K562 (cell line): ENCODE data around the gene PLXNB3. TPM values are rescaled to one million over a fixed set of nuclear protein-coding genes. Genes with fewer than 3 reads are reported as not detected.

ENCODE experiments used
- CREB1 ChIP-seq, 2 experiments: sonication (generic) in 1 of 2; formaldehyde crosslinking in 1 of 2; IDR thresholded peaks; 2 replicates each; pipeline versions ENCODE4 v1.6.1 to v1.8.0; 2012 to 2022; ENCODE audit warnings: inconsistent platforms in 1 of 2, mild to moderate bottlenecking in 1 of 2, missing genetic modification reagents in 1 of 2, moderate library complexity in 1 of 2
- CTBP1 ChIP-seq: fragments of 450-650 bp; IDR thresholded peaks from 2 replicates; pipeline ENCODE4 v1.6.1; 2016; ENCODE audit warnings: borderline replicate concordance
- HCFC1 ChIP-seq: IDR thresholded peaks from 2 replicates; pipeline ENCODE4 v1.6.1; 2012; ENCODE audit warnings: low read depth, low read length, improper control_type of control experiment
- NCOA4 ChIP-seq: fragments of 450-650 bp; IDR thresholded peaks from 2 replicates; pipeline ENCODE4 v1.6.1; 2018; ENCODE audit warnings: mild to moderate bottlenecking; ENCODE audit not compliant: partially characterized antibody
- NFATC3 ChIP-seq: fragments of 450-650 bp; IDR thresholded peaks from 2 replicates; pipeline ENCODE4 v1.6.1; 2017; ENCODE audit warnings: mild to moderate bottlenecking
- POLR2G ChIP-seq: fragments of 200-400 bp; formaldehyde crosslinking; IDR thresholded peaks from 2 replicates; pipeline ENCODE4 v1.6.1; 2017; ENCODE audit warnings: low read depth, mild to moderate bottlenecking, antibody characterized with exemption, low read length, moderate library complexity
- RBM22 ChIP-seq: fragments of 200-400 bp; formaldehyde crosslinking; IDR thresholded peaks from 2 replicates; pipeline ENCODE4 v1.6.1; 2018; ENCODE audit warnings: low read length, low read depth; ENCODE audit not compliant: poor library complexity, severe bottlenecking
- SAFB ChIP-seq: fragments of 200-400 bp; formaldehyde crosslinking; IDR thresholded peaks from 2 replicates; pipeline ENCODE4 v1.6.1; 2017; ENCODE audit warnings: low read depth, low read length, borderline replicate concordance
- SP1 ChIP-seq: sonication (generic); formaldehyde crosslinking; IDR thresholded peaks from 2 replicates; pipeline ENCODE4 v1.8.1; 2022; ENCODE audit warnings: mild to moderate bottlenecking, missing genetic modification reagents
- SUPT5H ChIP-seq: fragments of 450-650 bp; IDR thresholded peaks from 2 replicates; pipeline ENCODE4 v1.6.1; 2016
- TAF1 ChIP-seq: IDR thresholded peaks from 2 replicates; pipeline ENCODE4 v1.6.1; 2011; ENCODE audit warnings: mild to moderate bottlenecking, low read length, moderate library complexity; ENCODE audit not compliant: insufficient read depth, control insufficient read depth, severe bottlenecking; ENCODE audit errors: extremely low read depth
- VEZF1 ChIP-seq: fragments of 200-800 bp; sonication (Bioruptor generic); IDR thresholded peaks from 2 replicates; pipeline ENCODE4 v1.6.1; 2017; ENCODE audit warnings: missing genetic modification characterization, missing compliant biosample characterization
- ZBTB17 ChIP-seq: fragments of 450-650 bp; formaldehyde crosslinking; IDR thresholded peaks from 2 replicates; pipeline ENCODE4 v1.4.0; 2020; ENCODE audit warnings: mild to moderate bottlenecking
- ZBTB40 ChIP-seq, 2 experiments: fragments of 450-650 bp in 1 of 2; sonication (generic) in 1 of 2; formaldehyde crosslinking in 1 of 2; IDR thresholded peaks; 2 replicates each; pipeline versions ENCODE4 v1.7.1 to v1.9.0; 2016 to 2022; ENCODE audit warnings: inconsistent platforms in 1 of 2, mild to moderate bottlenecking in 1 of 2, missing genetic modification reagents in 1 of 2
- ZKSCAN8 ChIP-seq: fragments of 200-800 bp; sonication (Bioruptor generic); IDR thresholded peaks from 2 replicates; pipeline ENCODE4 v1.6.1; 2016; ENCODE audit warnings: missing genetic modification characterization, missing compliant biosample characterization
- polyA plus RNA-seq, 8 experiments: library from polyadenylated mRNA; depleted of rRNA in 4 of 8; stranded (reverse) in 5 of 8; unstranded in 3 of 8; fragments of >200 nt; fragmentation: Nextera tagmentation in 2 of 8; fragmentation: Illumina TruSeq in 1 of 8; extraction: Ambion mirVana in 2 of 8; extraction: Trizol in 1 of 8; gene quantifications; 2 replicates each; pipeline versions ENCODE4 v1.2.1 to v1.2.3, GENCODE V29; 2011 to 2014; ENCODE audit warnings: inconsistent platforms in 1 of 8, missing spikeins in 1 of 8
- total RNA-seq, 7 experiments: library from RNA; depleted of rRNA in 6 of 7; stranded (reverse); fragments of >200 nt in 6 of 7; fragmentation: Illumina TruSeq in 2 of 7; extraction: Trizol in 2 of 7; gene quantifications; 2 replicates each; pipeline versions ENCODE4 v1.2.1 to v1.2.3, GENCODE V29; 2011 to 2021; ENCODE audit warnings: low replicate concordance in 1 of 7

The PLXNB3 gene
- total and polyA plus RNA-seq, 9 of the 15 experiments (the other 6 are each of a cell fraction or from before 2014, with no cell fraction given): 0.22 to 2.0 (median 1.4) TPM; not detected in 2

GRCh38 chrX:153724252-153725038, 39.6 kb upstream of the PLXNB3 start, which contains the start of the genes ABCD1 and BCAP31 (continued):
- TF ChIP-seq RBM22 (no peak), SUPT5H (peak; percentile 78), VEZF1 (CRISPR knock-in tag) (peak; percentile 94), CREB1 (IDR thresholded peaks at IDR 0.05) (no peak; the same call in 1 of the 2 replicates), CREB1 (CRISPR knock-in tag; IDR thresholded peaks at IDR 0.05) (0 out of 2 replicates have a peak, but pooled peaks have one; percentile 24), TAF1 (peak; percentile 86), CTBP1 (no peak), ZKSCAN8 (CRISPR knock-in tag) (no peak), NFATC3 (no peak), SP1 (no peak; the same call in 1 of the 2 replicates), ZBTB40 (IDR thresholded peaks at IDR 0.05) (peak; percentile 85), ZBTB40 (CRISPR knock-in tag; IDR thresholded peaks at IDR 0.05) (no peak), ZBTB17 (CRISPR knock-in tag) (no peak), SAFB (no peak), NCOA4 (no peak), HCFC1 (0 out of 2 replicates have a peak, but pooled peaks have one; percentile 6), POLR2G (peak; percentile 93)
